GM19035 (cell line): Measurements from ENCODE around the gene CSAD.

Experiments used
- ATAC-seq: cut with Tn5 transposase; IDR thresholded peaks from one replicate; pipeline ENCODE4 v1.9.1; 2021; ENCODE audit not compliant: unreplicated experiment

Gene CSAD

DNA sequence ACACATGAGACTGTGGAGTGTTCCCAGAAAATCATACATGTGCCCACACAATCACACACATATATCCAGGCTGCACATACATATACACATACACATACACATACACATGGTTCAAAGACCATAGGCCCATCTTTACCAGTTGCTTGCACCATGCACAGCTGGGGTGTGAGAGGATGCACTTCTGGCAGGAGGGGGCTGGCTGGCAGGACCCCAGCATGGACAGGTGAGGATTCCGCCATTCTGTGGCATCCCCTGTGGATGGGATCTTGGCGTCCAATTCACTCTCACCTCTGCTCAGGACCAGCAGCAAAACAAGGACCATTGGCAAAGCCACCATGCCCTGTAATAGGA lies 19.4 kb upstream of the CSAD start:
- ATAC-seq: no peak

DNA sequence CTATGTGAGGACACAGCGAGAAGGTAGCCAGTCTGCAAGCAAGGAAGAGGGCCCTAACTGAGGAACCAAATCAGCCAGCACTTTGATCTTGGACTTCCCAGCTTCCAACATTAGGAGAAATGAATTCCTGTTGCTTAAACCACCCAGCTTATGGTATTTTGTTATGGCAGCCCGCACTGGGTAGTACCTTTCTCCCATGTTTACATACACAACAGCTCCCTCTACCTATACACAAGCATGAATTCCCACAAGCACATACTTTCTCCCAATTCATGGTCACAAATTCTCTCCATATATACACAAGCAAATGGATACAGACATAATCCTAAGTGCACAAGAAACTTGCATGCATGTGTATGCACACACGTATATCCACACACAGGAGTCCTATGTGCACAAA lies 19.0 kb upstream of the CSAD start:
- no peak for ATAC-seq

DNA sequence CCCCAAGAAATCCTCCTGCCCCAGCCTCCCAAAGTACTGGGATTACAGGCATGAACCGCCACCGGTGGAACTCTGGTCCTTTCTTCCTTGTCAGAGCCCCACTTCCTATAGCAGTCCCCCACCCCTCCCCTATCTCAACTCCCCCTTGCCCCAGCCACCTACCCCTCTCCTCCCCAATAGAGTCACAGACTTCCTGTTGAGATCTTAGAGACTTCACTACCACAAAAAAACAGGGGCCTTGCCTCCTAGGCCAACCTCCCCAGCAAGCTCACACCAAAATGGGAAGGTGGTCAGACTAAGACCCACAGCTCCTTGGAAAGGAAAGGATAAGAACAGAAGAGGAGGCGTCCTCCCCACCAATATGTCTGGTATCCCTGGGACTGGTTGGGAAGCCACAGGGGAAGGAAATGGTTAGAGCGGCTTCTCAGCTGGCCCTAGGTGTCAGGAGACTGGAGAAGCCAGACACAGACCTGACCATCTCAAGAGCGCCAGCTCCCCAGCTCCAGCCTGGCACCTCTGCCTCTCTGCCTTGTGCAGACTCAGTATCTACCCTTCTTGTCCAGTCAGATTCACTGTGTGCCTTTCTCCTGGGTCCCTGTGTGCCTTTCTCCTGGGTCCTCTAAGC lies 17.9 kb upstream of the CSAD start:
- ATAC-seq: no peak

DNA sequence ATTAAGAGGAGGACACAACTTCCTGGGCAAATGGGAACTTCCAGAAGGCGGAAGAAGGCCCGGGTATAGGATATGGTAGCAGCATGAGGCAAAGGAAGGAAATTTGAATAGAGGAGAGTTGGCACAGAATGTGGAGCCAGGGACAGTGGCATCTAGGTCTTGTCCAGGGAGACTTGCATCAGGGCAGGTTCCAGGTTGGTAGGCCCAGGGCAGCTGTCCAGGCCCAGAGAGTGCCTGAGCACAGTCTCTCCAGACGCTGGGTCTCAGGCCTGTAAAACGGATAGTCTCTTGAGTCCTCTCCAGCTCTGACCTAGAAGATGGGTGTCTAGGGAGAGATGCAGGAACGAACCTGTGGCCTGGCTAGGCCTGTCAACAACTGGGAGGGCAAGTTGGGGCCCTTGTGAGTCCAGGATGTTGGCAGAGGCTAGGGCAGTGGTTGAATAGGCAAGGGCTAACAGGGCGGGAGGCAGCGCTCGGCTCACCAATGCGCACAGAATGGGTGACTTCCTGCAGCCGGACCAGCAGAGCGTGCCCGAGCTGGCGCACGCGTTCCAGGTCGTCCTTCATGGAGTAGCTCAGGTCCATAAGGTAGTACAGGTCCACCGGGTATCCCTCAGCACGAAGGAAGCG lies 16.4 kb upstream of the CSAD start:
- no peak for ATAC-seq

DNA sequence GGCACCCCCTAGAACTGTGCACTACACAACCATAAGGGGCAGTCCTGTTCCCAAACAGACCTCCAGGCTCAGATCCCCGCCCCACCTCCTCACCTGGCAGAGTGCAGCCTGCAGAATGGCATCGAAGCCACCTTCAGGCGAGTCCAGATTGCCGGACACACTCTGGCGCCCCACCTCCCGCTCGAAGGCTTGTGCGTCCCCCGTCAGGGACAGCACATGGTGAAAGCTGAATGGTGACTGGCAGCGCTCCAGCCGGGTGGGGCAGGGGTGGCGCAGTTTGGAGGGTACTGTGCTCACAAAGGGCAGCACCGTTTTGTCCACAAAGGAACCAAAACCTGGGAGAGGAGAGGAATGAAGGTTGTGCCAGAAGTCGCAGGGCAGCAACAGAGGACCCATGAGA lies 15.8 kb upstream of the CSAD start:
- no peak for ATAC-seq

DNA sequence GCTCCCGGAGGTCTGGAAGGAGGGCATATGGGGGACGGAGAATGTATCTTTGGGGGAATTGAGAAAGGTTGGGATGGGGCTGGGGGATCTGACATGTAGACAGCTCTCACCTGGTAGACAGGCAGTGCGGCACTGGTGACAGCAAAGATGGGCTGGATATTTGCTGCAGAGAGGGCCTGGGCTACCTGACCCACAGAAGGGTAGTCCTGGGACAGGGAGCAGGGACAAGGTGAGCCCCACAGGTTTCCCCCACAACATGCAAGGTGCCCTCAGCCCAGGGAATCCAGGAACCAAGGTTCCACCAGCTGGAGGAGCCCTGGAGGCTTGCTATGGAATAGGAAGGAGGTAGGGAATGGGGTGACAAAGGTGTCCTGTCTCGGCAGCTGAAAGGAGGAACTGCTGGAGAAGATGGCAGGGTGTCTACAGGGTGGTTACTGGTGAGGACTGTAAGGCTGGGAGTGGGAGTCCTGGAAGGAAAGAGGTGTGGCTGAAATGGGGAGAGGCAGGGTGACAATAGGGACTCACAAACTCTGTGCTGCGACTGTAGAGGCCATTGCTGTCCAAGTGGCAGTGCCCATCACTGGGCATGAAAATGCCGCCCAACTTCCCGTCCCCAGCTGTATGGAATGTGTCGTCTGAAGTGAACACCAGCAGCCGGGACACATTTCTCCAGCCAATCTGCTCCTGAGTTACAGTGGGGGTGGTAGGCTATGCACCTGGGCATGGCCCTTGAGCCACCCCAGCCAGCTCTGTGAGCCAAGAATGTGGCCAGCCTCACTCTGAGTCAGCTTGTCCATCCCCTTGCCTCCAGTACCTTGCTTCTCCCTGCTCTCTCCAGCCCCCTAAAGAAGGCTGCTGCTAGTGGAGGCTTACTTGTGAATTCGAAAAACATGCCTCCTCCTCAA lies 15.0 kb upstream of the CSAD start:
- ATAC-seq: no peak

DNA sequence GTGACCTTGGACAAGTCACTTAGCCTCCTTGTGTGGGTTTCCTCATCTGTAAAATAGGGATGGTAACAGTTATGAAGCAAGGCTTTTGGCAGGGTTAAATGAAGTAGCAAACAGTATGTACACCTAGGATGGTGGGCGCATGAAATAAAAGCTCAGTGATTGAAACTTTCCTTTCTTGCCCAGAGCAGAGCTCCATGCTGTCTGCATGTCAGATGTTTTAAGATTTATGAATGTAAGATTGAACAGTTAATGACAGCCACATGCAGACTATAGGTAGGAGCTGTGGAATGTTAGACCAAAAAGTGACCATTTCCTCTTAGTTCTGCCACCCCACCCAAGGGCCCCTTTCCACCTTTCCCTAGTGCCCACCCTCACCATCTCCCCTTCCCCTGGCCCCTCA lies 14.2 kb upstream of the CSAD start:
- ATAC-seq: no peak

DNA sequence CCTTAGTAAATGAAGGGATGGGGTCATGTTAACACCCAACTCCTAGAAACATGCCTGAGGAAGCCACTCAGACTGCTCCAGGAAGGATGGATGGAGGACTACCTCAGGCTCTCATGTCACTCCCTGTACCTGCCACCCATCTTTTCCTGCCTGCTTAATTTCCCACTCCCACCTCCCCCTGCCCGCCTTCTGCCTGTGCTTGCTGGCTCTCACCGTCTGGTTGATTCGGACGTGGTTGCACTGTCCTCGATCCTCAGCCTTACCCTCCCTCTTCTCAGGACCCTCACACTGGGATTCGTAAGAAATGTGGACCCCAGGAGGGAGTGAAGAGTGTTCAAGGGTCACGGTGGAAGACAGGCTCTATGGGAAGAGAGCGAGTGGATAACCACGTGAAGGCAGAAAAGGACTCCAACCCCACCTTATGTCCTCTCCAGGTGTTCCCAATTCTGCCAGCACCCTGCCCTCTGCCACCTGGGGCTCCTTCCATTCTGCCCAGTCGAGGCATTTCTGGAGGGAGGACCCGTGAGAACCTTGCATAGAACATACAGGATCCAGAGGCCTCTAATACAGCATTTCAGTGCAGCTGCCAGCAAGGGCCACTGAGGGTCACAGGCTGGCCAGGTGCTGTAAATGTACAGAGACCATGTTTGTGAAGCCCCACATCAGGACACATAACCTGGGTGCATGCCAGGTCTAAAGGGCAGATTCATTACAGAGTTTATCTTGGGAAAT lies 13.4 kb upstream of the CSAD start:
- ATAC-seq: no peak

DNA sequence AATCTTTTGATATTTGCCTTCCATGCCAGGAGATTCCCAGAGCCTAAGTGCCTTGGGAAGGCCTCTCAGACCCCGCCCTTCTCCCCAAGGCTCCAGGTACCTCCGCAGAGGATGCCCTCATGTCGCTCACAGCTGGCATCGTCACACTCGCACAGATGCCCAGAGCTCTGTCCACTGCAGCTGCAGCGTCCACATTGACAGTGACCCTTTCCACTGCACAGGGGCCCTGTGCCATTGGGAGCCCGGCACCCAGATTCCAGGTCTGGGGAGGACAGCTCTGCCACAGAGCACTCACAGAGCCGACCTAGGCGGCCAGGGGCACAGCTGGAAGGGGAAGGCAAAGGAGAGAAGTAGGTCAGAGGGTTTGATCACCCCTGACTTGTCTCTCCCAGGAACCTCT lies 12.3 kb upstream of the CSAD start:
- no peak for ATAC-seq

DNA sequence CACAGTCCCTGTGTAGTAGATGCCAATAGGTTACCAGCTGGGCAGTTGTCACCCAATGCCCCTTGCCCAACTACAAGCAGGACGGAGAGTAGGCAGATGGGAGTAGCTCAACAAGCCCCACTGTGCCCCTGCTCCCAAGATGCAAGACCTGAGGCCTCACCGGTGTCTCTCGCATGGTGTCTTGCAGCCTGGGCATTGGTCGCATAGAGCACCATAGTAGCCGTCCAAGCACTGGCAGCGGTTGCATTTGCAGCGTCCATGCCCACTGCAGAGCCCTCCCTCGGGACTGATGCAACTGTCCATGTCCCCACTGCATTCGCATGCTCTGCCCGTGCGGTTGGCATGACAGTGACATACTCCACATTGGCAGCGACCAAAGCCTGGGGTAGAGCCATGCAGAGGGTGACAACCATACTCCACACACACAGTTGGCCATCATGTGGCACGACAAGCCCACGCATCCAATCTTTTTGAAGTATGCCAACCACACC lies 11.9 kb upstream of the CSAD start:
- no peak for ATAC-seq

DNA sequence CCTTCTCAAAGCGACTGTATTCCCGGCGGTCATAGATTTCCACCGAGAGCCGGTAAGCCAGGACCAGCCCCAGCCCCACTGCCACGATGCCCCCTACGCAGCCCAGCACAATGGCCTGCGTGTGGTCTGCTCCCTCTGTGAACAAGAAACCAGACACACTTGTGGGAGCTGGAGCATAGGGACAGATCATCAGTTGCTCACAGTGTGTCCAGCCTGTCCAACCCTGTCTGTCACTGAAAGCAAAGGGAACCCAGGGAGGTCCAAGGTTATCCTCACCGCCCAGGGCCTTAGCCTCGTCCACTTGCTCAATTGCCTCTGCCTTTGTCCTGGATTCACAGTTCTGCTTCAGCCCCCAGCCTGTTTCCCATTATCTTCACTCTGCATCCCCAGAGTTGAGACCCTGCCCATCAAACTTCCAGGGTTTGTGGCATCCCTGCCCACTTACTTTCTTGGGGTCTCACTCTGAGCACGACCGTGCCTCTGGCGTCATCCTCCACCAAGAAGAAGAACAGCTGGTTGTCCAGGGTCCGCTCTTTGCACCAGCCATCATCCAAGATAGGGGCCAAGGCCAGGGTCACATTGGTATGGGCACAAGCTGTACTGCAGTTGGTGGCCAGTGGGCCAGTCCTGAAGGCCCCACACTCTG lies 11.3 kb upstream of the CSAD start:
- ATAC-seq: no peak

DNA sequence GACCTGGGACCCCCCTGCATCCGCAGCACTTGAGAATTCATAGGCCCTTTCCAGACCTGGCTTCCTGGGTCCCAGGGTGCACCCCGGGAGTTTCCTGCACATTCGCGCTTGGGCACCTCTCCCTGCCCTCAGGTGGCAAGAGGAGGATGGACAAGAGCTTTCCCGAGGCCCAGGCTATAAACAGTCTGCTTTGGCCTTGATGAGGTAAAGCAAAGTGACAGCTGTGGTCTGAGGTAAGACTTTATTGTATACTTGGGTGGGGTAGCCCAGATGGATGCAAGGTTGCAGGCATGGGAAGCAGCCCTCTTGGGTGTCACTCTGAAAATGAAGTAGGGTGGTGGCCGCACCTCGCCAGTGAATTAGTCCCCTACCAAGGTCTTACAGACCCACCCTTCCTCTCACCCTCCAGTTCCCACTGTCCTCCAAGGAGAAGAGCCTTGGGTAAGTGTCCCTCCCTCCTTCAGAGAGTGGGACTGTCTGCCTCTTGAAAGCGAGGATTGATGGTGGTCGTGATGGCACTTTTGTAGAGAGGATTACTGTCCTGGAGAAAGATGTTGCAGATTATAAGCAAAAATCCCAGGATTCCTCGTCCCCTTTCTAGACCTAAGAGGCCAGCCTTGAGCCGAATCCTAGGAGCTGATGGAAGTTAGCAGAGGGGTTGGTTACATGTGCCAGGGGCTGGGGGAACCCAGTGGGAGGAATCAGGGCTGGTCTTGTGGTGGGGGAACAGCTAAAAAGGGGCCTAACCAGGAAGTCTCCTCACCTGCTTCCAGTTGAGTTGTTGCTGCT lies 10.6 kb upstream of the CSAD start:
- no peak for ATAC-seq

DNA sequence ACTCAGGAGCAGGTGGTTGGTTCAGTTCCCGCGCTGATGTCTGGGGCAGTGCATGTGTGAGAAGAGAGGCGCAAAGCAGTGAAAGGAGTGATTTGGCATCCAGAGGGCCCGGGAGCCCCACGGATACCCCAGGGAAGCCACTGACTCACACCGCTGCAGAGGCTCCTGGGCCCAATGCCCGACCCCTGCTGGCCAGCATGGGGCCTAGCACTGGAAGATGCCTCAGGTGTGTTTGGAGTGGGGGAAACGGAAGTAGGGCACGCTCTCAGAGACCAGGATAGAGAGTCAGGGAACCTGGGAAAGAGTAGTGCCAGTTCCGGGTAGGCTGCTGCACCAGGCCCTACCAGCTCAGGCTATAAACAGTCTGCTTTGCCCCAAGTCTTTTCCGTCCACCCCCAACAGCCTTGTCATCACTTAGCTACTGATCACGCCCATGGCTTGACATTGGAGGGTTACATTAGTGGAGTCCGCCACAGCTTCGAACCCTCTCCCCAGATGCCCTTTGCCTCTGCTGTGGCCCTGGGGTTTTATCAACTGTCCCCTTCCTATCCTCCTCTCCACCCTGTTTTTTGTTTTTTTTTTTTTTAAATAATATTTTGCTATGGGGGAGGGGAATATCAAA lies 9.5 kb upstream of the CSAD start:
- no peak for ATAC-seq

DNA sequence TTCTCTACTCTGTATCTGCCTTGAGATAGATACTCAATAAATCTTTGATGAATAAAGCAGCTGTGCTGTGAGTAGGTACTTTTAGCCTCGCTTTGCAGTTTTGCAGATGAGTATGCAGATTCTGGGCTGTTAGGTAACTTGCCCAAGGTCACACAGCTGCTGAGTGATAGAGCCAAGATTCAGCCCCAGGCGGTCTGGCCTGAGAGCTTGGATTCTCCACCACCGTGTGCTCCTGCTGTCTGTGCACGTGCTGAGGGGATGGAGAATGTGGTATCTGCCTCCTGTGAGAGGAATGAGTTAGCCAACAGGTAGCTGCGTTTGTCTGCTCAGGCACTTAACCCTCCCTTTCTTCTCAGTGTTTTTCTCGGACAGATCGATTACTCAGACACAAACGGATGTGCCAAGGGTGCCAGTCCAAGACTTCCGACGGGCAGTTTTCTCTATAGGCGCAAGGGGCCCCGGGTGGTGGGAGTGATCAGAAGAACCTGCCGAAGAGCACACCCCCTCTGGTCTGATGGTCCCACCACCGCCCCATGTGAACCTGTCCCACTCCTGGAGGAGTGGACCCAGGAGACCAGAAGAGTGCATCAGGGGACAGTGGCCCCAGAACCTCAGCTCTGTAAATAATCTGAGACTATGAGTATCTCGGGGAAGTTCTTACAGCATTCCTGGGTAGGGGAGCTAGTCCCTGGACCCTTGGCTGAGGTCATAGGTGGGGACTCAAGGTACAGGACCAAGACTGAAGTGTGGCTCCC lies 6.6 kb upstream of the CSAD start:
- ATAC-seq: no peak

DNA sequence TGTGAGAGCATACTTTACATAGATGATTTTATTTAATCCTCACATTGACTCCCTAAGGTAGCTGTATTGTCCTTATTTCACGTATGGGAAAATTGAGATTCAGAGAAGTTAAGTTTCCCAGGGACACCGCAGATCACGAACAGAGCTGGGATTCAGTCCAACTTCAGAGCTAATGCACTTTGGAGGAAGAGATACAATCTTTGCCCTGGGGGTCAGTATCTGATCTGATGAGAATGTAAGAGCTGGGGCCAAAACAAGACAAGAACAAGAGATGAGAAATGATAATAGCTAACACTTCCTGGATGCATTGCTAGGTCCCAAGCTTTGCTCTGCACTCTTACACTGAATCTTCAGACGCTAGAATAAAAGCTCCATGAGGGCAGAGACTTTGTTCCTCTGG lies 6.0 kb upstream of the CSAD start:
- no peak for ATAC-seq

DNA sequence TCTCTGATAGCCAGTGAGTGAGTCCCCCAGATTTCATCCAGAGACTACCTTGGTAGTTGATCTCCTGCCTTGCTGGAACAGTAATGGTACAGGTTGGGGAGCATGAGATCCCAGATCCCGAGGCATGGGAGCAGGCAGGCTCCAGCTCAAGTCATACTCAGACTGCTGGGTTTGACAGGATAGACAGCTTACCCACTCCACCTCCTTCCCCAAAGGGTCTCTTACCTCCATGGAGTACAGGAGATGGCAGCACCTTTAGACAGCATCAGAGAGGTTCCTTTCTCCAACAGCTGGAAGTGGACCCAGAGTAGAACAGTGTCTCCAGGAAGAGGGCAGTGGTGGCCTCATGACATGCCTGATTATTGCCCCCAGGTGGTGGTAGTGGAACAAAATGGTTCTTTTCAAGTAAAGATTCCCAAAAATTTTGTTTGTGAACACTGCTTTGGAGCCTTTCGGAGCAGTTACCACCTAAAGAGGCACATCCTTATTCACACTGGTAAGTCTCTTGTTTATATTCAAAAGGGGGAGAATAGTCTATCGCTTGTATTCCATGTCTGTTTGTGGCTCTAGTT lies 4.9 kb upstream of the CSAD start:
- no peak for ATAC-seq

DNA sequence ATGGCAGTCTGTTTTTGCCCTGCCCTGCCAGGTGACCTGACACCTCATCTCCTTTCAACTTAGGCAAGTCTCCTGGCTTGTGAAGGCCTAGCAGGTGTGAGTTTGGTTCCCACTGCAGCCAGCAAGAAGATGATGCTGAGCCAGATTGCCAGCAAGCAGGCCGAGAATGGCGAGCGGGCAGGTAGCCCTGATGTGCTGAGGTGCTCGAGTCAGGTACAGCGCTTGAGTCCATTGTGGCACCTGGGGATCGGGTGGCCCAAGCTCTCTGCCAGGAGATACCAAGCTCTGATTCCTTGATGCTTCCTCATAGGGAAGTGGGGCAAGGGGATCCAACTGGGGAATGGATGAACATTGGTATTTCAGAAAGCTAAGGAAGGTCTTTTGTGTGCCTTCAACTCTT lies 4.1 kb upstream of the CSAD start:
- no peak for ATAC-seq

DNA sequence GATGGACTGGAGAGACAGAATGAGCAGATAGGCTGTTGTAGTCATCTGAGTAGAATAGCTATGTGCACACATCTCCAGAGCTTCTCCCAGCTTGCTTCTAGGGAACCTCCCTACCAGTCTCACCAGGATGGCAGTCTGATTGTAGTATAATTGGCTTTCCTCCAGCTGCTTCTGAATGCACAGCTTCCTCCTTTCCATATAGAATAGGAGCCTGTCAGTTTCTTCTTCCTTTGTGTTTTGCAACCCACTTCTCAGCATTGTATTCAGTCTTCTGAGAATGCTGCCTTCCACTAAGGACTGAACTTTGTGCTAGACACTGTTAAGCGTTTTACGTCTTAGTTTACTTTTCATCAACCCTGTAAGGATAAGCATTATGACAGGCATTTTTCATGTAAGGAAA lies 2.2 kb upstream of the CSAD start:
- no peak for ATAC-seq

DNA sequence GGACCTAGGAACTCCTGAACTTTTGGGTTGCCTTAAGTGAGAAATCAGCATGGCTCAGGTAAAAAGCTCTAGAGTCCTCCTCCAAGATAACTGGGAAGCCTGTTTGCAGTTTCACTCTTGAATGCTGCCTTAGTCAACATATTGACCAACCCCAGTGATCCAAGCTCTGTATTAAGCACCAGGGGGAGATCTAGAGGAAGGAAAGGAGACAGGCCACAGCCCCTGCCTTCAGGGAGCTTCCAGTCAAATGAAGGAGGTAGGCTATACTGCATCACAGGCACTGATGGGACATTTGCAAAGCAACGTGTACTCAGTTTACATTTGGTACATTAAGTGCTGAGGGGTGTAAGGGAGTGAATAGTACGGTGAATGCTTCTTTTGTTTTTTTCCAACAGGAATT lies 1.2 kb upstream of the CSAD start:
- no peak for ATAC-seq
